GM15510 (cell line): ENCODE measurements around the gene GCC1.

Experiments
- POLR2A ChIP-seq: IDR thresholded peaks from 3 replicates; pipeline ENCODE4 v1.6.1; 2011; ENCODE audit warnings: borderline replicate concordance; ENCODE audit not compliant: insufficient read length; ENCODE audit errors: extremely low read depth

Gene GCC1

GRCh38 chr7:127580612-127581011 lies 4.8 kb downstream of the GCC1 start:
- no peak for TF ChIP-seq POLR2A

- TF ChIP-seq POLR2A = no peak
Observed at GRCh38 chr7:127578711-127579275, 6.6 kb downstream of the GCC1 start.

GRCh38 chr7:127578036-127578684 lies 7.2 kb downstream of the GCC1 start:
- TF ChIP-seq POLR2A = no peak

GRCh38 chr7:127571741-127572505 lies 13.5 kb downstream of the GCC1 start:
- no peak for TF ChIP-seq POLR2A

- no peak for TF ChIP-seq POLR2A
Observed at GRCh38 chr7:127566242-127566641, 19.2 kb downstream of the GCC1 start.

- no peak for TF ChIP-seq POLR2A
Observed at GRCh38 chr7:127557803-127558202, 27.6 kb downstream of the GCC1 start.

GRCh38 chr7:127556404-127556803 lies 29.0 kb downstream of the GCC1 start:
- no peak for TF ChIP-seq POLR2A

- TF ChIP-seq POLR2A = no peak
Observed at GRCh38 chr7:127551941-127552340, 33.5 kb downstream of the GCC1 start.

GRCh38 chr7:127550247-127550646 lies 35.1 kb downstream of the GCC1 start:
- TF ChIP-seq POLR2A = no peak

- TF ChIP-seq POLR2A = no peak
Observed at GRCh38 chr7:127546313-127546712, 39.1 kb downstream of the GCC1 start.

- TF ChIP-seq POLR2A = no peak
Observed at GRCh38 chr7:127541548-127541947, 43.8 kb downstream of the GCC1 start.

GRCh38 chr7:127539116-127539515 lies 46.3 kb downstream of the GCC1 start:
- no peak for TF ChIP-seq POLR2A

- no peak for TF ChIP-seq POLR2A
Observed at GRCh38 chr7:127536741-127537140, 48.7 kb downstream of the GCC1 start.

- TF ChIP-seq POLR2A = no peak
Observed at GRCh38 chr7:127536394-127536691, 49.1 kb downstream of the GCC1 start.

- no peak for TF ChIP-seq POLR2A
Observed at GRCh38 chr7:127535546-127536393, 49.6 kb downstream of the GCC1 start.
